Kasumi-1 (cell line): ENCODE data around the gene DYNC1H1.

Experiments used
- DNase-seq, 2 experiments: peaks; one replicate each; lab custom pipeline; 2025; lab: John Stamatoyannopoulos, UW

DYNC1H1 gene

DNA sequence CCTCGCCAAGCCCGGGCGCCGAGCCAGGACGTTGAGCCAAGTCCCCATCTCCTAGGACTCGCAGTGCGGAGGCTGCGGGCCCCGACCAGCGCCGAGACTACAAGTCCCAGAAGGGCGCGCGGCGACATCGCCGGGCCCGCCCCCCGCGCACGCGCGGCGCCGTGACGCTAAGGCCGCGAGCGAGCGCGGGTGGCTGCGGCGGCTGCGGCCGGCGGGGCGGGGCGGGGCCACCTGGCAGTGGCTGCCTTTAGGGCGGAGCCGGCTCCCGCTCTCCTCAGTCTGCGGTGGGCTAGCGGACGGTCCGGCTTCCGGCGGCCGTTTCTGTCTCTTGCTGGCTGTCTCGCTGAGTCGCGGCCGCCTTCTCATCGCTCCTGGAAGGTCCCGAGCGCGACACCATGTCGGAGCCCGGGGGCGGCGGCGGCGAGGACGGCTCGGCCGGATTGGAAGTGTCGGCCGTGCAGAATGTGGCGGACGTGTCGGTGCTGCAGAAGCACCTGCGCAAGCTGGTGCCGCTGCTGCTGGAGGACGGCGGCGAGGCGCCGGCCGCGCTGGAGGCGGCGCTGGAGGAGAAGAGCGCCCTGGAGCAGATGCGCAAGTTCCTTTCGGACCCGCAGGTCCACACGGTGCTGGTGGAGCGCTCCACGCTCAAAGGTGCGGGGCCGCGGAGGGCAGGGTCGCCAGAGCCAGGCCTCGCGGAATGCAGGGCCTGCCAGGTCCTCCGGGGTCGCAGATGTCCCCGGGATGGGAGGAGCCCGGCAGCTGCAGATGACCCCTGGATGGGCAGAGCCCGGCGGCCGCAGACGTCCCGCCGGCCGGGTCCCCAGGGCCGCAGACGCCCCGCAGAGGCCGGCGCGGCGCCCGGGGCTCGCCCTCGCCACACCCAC lies at the start of gene DYNC1H1:
Gene DYNC1H1 (plus strand): TSS at position 277 of the 884 bp plus-strand sequence. CDS start 119 bp downstream, at position 396.
- DNase-seq = peak; percentile 73 to 75

- no peak for DNase-seq
These were observed 48.2 kb upstream of the DYNC1H1 start for GRCh38 chr14:101915871-101916815.

DNA sequence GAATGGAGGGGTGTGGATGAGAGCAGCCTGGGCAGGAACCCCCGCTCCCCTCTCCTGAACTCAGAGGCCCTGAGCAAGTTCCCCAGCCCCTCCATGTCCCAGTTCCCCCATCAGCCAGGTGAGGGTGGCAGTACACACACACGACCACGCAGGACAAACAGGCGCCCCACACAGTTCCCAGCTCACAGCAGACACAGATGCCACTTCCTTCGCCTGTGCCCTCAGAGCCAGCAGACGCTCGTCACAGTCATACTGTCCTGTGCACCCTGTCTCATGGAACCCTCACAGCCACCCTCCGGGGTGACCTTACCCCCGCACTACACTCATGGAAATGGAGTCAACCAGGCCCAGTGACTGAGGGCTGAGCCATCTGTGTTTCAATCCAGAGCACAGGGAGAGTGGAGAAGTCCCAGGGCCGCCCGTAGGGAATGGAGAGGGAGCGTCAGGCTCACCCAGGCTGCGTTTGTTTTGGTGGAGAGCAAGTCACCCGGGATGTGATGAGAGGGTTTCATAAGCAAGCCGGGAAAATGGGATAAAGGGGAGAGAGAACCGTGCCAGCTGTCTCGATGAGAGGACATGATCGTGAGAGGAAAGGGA lies 47.5 kb upstream of the DYNC1H1 start:
- no peak for DNase-seq

- DNase-seq = no peak
These were observed 46.9 kb upstream of the DYNC1H1 start for GRCh38 chr14:101917413-101918017.

DNA sequence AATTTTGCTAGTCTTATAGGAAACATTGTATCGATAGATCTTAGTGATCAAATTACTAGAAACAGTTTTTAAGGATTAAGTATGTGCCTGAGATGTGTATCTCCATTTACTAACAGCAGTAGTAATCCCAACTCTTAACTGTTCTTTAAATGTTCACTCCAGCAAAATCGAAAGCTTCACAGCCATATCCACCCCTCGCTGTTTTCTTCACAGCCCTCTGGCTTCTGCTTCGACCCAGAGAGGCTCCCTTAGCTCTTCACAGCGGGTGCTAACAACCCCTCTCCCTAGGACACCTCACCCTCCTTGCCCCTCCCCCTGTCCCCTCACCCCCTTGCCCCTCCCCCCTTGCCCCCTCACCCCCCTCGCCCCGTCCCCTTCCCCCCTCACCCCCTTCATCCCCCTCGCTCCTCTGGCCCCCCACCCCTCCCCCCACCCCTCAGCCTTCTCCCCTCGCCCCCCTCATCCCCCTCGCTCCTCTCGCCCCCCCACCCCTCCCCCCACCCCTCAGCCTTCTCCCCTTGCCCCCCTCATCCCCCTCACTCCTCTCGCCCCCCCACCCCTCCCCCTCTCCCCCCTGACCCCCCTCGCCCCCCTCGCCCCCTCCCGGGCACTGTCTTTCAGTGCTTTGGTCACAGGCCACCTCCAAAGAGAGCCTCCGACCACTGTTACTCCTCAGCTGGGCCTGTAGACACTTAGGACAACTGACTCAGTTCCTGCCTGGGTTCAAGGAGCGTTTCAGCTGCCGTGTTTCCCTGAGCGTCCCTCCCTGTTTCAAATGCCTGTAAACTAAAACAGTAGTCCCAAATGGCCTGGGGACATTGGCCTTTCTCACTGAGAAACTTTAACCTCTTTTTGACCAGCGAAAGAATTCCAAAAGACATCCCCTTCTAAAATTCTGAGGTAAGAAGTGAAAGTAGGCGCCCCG lies 46.0 kb upstream of the DYNC1H1 start:
- no peak for DNase-seq

- DNase-seq = no peak
These were observed 44.1 kb upstream of the DYNC1H1 start for GRCh38 chr14:101920271-101920670.

GRCh38 chr14:101922866-101923265 lies 41.5 kb upstream of the DYNC1H1 start:
- DNase-seq = no peak

DNA sequence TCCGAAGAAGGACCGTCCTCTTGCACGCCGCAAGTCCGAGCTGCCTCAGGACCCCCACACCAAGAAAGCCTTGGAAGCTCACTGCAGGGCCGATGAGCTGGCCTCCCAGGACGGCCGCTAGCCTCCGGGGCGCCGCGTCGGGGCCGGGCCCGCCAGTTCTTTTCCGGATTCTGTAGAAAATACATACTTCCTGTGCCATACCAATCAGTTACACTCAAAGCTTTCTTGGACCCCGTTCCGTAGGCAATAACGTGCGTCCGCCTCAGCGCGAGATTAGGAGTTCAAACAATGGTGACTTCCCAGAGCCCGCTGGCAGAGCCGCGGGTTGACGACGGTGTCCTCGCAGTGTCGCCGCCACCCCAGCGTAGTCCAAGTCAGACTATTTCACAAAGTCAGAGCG lies 39.2 kb upstream of the DYNC1H1 start:
- DNase-seq = no peak

DNA sequence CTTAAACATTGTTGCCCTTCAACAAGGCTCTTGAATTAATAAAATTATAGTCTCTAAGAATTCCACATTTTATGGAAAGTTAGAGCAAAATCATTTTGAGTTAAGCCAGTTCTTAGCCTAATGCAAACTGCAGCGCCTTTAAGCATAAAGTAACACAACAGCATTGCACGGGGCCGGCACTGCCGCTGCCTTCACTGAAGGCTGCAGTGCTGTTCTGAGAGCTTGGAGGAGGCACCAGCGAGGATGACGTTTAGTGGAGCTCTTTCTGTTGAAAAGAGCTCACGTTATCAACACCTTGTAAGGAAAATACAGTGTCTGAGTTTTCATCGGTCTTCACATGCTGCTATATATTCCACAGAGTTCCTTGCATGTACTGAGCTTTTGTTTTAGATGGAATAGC lies 38.3 kb upstream of the DYNC1H1 start:
- no peak for DNase-seq

DNA sequence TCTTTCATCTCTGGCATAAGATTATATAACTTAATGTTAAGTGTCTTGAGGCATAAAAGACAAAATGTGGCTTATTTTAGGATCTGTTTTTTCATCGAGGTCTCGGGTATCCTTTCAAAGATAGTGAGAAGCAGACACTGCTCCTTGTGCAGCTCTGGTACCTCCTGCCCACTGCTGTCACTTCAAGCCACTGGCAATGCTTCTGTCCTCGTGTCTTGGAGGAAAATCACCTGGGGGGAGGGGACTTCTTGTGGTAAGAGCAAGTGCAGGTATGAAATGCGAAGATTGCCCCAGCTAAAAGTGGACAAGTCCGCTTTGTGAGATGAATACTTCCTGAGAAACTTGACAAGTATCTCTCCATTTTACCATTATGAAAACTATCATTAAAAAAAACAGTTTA lies 37.8 kb upstream of the DYNC1H1 start:
- no peak for DNase-seq

DNA sequence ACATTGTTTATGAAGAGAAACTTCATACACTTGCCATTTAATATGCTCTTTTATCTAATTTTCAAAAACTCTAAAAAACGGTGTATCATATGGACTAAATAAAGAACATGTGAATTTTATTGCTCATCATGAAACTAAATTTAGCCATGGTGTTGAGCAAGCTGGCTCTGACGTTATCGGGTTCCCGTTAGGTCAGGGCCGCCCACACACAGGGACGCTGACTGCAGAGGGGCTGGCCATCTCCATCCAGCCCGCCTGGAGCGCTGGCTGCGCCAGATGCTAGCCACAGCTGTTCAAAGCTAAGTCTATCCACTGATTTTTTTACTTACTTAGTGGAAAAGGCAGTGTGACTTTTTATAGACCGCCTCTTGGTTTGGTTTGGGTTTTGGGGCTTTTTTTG lies 36.5 kb upstream of the DYNC1H1 start:
- no peak for DNase-seq

DNA sequence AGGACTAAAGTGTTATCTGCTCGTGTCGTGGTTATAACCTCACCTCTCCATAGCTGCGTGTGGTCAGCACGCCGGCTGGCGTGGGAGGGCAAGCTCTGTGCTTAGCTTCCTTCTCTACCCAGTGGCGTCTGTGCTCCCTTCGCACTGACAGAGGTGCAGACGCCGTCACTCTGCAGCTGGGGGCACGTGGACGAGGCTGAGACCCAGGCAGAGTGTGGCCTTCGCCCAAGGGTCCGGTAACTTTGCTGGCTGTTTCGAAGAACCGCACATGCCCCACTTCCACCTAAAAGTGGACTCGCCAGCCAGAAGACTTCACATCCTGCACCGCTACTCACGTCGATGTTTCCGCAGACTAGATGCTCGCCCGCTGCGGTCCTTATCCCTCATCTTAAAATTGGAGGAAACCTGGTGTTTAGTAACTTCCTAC lies 35.9 kb upstream of the DYNC1H1 start:
- no peak for DNase-seq

DNA sequence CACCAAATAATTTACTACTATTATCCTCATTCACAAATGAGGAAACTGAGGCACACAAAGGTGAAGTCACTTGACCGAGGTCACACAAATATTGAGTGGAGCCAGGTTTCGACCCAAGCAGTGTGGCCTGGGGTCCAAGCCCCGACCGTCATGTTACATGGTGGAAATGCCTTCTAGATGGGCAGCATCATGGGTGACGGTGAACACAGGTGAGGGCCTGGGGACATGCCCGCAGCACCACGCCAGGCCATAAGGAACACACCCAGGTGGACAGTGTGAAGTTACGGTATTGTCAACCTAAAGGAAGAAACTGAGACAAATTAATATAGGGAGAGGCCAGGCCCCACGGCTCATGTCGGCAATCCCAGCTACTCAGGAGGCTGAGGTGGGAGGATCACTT lies 35.3 kb upstream of the DYNC1H1 start:
- no peak for DNase-seq

DNA sequence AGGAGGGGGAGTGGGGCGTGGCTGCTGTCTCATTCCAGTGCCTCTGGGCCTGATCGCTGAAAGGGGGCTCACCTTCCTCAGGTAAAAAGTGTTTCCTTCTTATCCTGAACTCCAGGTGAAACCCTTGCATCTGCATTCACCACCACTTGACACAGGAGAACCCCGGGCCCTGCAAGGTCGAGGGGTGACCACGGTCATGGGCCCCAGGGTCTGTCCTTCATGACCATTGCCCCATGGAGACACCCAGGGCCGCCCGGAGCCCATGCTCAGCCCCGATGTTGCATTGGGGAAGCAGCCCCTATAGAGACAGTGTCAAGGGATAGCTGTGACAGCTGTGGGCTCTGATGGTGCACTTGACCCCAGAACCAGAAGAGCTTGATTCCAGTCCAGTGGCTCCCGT lies 34.4 kb upstream of the DYNC1H1 start:
- DNase-seq = no peak

GRCh38 chr14:101932673-101933072 lies 31.7 kb upstream of the DYNC1H1 start:
- no peak for DNase-seq

GRCh38 chr14:101933209-101933608 lies 31.2 kb upstream of the DYNC1H1 start:
- DNase-seq = no peak

DNA sequence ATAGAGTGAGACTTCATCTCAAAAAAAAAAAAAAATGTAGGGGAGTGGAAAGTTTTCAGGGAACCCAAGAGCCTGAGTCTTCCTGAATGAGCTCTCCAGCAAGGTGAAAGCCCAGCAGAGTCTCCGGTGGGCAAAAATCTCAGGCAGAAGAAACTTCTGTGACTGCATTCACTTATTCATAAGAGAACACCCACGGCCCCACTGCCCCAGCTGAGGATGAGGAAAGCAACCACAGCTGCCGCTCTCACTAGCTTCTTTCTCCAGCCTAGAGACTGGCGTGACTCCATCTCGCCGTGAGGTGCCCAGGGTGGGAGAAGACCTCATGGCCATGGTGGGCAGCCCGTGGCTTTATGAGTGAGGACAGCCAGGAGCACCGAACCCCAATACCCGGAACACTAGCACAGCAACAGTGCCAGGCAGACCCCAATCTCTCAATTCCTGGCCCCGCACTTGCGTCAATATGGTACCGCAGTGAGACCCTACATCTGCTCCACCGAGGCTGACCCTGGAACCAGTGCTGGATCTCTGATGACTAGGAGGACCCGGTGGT lies 29.7 kb upstream of the DYNC1H1 start:
- DNase-seq = no peak

- no peak for DNase-seq
These were observed 26.2 kb upstream of the DYNC1H1 start for GRCh38 chr14:101937926-101938767.

DNA sequence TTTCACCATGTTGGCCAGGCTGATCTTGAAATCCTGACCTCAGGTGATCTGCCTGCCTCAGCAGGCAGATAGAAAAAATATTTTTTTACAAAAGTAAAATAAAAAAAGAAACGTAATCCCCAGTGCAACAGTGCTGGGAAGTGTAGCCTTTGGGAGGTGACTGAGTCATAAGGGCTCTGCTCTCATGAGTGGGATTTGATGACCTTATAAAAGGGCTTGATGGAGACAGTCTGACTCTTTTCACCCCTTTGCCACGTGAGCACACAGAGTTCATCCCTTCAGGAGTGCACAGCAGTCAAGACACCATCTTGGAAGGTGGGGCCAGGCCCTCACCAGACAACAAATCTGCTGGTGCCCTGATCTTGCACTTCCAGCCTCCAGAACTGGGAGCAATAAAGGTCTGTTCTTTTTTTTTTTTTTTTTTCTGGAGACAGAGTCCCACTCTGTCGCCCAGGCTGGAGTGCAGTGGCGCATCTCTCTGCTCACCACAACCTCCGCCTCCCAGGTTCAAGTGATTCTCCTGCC lies 24.7 kb upstream of the DYNC1H1 start:
- DNase-seq = no peak
